DOHH2 (cell line): ENCODE measurements around the gene PTPRH.

Experiments used
- H3F3A ChIP-seq: fragments of 200-600 bp; sonication (generic), shearing (Covaris generic); 2 replicates; pipeline ENCODE4 v1.6.0; 2016; ENCODE audit warnings: antibody characterized with exemption, mild to moderate bottlenecking; ENCODE audit not compliant: control insufficient read depth, insufficient read depth
- H3K27ac ChIP-seq: fragments of 200-600 bp; sonication (generic); 2 replicates; pipeline ENCODE4 v1.5.1; 2014; ENCODE audit warnings: low read depth, mild to moderate bottlenecking, low read length, moderate library complexity
- H3K27me3 ChIP-seq: fragments of 200-600 bp; sonication (generic); 2 replicates; pipeline ENCODE4 v1.6.1; 2014; ENCODE audit warnings: mild to moderate bottlenecking, low read length, mixed read lengths; ENCODE audit not compliant: control insufficient read depth
- H3K36me3 ChIP-seq: fragments of 200-600 bp; sonication (generic); 2 replicates; pipeline ENCODE4 v1.6.1; 2014; ENCODE audit warnings: mild to moderate bottlenecking, low read length, moderate library complexity, mixed read lengths; ENCODE audit not compliant: control insufficient read depth
- H3K4me1 ChIP-seq: fragments of 200-600 bp; sonication (generic); 2 replicates; pipeline ENCODE4 v1.6.1; 2014; ENCODE audit warnings: mild to moderate bottlenecking, low read length, mixed read lengths; ENCODE audit not compliant: control insufficient read depth
- H3K4me2 ChIP-seq: fragments of 200-600 bp; sonication (generic); 2 replicates; pipeline ENCODE4 v1.6.0; 2014; ENCODE audit warnings: mild to moderate bottlenecking, low read length, moderate library complexity
- H3K4me3 ChIP-seq: fragments of 200-600 bp; sonication (generic); 2 replicates; pipeline ENCODE4 v1.5.1; 2014; ENCODE audit warnings: mild to moderate bottlenecking, low read length, mixed read lengths
- H3K79me2 ChIP-seq: fragments of 200-600 bp; sonication (generic); 2 replicates; pipeline ENCODE4 v1.6.1; 2014; ENCODE audit warnings: mild to moderate bottlenecking, low read length, mixed read lengths; ENCODE audit not compliant: control insufficient read depth
- H3K9me2 ChIP-seq: fragments of 200-600 bp; sonication (generic); replicated peaks from 2 replicates; pipeline ENCODE4 v1.6.1; 2014; ENCODE audit warnings: mild to moderate bottlenecking, low read length, mixed read lengths; ENCODE audit not compliant: control insufficient read depth
- H3K9me3 ChIP-seq: fragments of 200-600 bp; sonication (generic); 2 replicates; pipeline ENCODE4 v1.6.1; 2014; ENCODE audit warnings: antibody characterized with exemption, low read length, mixed read lengths; ENCODE audit not compliant: control insufficient read depth, insufficient read depth
- H4K20me1 ChIP-seq: fragments of 200-600 bp; sonication (generic); 2 replicates; pipeline ENCODE4 v1.6.0; 2014; ENCODE audit warnings: low read depth, mild to moderate bottlenecking, antibody characterized with exemption, low read length, moderate library complexity; ENCODE audit not compliant: control insufficient read depth, insufficient read depth
- EZH2phosphoT487 ChIP-seq: fragments of 200-600 bp; sonication (generic); IDR thresholded peaks from 2 replicates; pipeline ENCODE4 v1.6.1; 2017; ENCODE audit warnings: borderline replicate concordance, mild to moderate bottlenecking, antibody characterized with exemption, low read length, moderate library complexity, mixed read lengths
- TF ChIP-seq, protein P1 (sequence below): fragments of 200-600 bp; sonication (generic); IDR thresholded peaks from one replicate; pipeline ENCODE4 v1.5.1; 2014; ENCODE audit warnings: antibody characterized with exemption, mild to moderate bottlenecking, low read depth, low read length; ENCODE audit not compliant: poor library complexity, severe bottlenecking

The PTPRH gene

GRCh38 chr19:55256562-55257460 is 47.5 kb upstream of the PTPRH start:
- Histone ChIP-seq H3K27ac (peak overlapping the region; percentile 99), H3K4me1 (peaks cover 58% of the 10 kb centered on the region), H3F3A (peaks cover 29% of the 10 kb centered on the region)

GRCh38 chr19:55255618-55256423 is 46.5 kb upstream of the PTPRH start:
- Histone ChIP-seq H3K4me1 (peaks cover 67% of the 10 kb centered on the region), H3K9me2 (no peaks in the 10 kb centered on the region), H3K36me3 (peaks cover 69% of the 10 kb centered on the region), H3K79me2 (peaks cover 80% of the 10 kb centered on the region), H3K27ac (peak overlapping the region; percentile 99), H3K4me3 (peak overlapping the region; percentile 97), H3K4me2 (peak overlapping the region; percentile 99), H3K9me3 (no peaks in the 10 kb centered on the region), H3F3A (peaks cover 29% of the 10 kb centered on the region), H4K20me1 (peaks cover 14% of the 10 kb centered on the region; the same call in 1 of the 2 replicates), H3K27me3 (no peaks in the 10 kb centered on the region)
- TF ChIP-seq, protein P1, sequence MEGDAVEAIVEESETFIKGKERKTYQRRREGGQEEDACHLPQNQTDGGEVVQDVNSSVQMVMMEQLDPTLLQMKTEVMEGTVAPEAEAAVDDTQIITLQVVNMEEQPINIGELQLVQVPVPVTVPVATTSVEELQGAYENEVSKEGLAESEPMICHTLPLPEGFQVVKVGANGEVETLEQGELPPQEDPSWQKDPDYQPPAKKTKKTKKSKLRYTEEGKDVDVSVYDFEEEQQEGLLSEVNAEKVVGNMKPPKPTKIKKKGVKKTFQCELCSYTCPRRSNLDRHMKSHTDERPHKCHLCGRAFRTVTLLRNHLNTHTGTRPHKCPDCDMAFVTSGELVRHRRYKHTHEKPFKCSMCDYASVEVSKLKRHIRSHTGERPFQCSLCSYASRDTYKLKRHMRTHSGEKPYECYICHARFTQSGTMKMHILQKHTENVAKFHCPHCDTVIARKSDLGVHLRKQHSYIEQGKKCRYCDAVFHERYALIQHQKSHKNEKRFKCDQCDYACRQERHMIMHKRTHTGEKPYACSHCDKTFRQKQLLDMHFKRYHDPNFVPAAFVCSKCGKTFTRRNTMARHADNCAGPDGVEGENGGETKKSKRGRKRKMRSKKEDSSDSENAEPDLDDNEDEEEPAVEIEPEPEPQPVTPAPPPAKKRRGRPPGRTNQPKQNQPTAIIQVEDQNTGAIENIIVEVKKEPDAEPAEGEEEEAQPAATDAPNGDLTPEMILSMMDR: no peak
- no peak for TF ChIP-seq EZH2phosphoT487

More at GRCh38 chr19:55256562-55257460, 47.5 kb upstream of the PTPRH start:
- Histone ChIP-seq H3K9me2 (no peaks in the 10 kb centered on the region), H3K9me3 (no peaks in the 10 kb centered on the region), H3K79me2 (peaks cover 70% of the 10 kb centered on the region), H3K4me3 (peak overlapping the region; percentile 97), H3K4me2 (peak overlapping the region; percentile 99), H4K20me1 (peaks cover 6% of the 10 kb centered on the region; the same call in 1 of the 2 replicates), H3K36me3 (peaks cover 59% of the 10 kb centered on the region), H3K27me3 (no peaks in the 10 kb centered on the region)
- no peak for TF ChIP-seq EZH2phosphoT487
- TF ChIP-seq, protein P1: no peak

- H3K36me3 ChIP-seq: peaks cover 81% of the 10 kb centered on the region
Measured at GRCh38 chr19:55254625-55254977, 45.3 kb upstream of the PTPRH start.

More at GRCh38 chr19:55254625-55254977, 45.3 kb upstream of the PTPRH start:
- Histone ChIP-seq H3F3A (peaks cover 29% of the 10 kb centered on the region), H3K27ac (peak overlapping the region; percentile 99), H3K79me2 (peaks cover 92% of the 10 kb centered on the region), H3K4me2 (peak overlapping the region; percentile 99), H3K4me3 (peak overlapping the region; percentile 97), H3K4me1 (peaks cover 56% of the 10 kb centered on the region), H3K9me2 (no peaks in the 10 kb centered on the region), H4K20me1 (peaks cover 23% of the 10 kb centered on the region; the same call in 1 of the 2 replicates), H3K27me3 (no peaks in the 10 kb centered on the region), H3K9me3 (no peaks in the 10 kb centered on the region)
- TF ChIP-seq, protein P1: no peak
- no peak for TF ChIP-seq EZH2phosphoT487
